MM.1S (cell line): ENCODE results near the gene SCAPER.

Source experiments
- EZH2 ChIP-seq: fragments of 300-600 bp; sonication (generic); optimal IDR thresholded peaks from 2 replicates; pipeline ENCODE3; 2017; ENCODE audit warnings: low read depth, mild to moderate bottlenecking, antibody characterized with exemption, low read length, mixed read lengths
- EZH2phosphoT487 ChIP-seq: fragments of 300-600 bp; sonication (generic); IDR thresholded peaks from 2 replicates; pipeline ENCODE4 v1.6.1; 2018; ENCODE audit warnings: antibody characterized with exemption, low read length
- TF ChIP-seq, protein P1 (sequence below): fragments of 300-600 bp; sonication (generic); IDR thresholded peaks from 2 replicates; pipeline ENCODE4 v1.5.1; 2016; ENCODE audit warnings: antibody characterized with exemption, low read length, mixed read lengths

DNA sequence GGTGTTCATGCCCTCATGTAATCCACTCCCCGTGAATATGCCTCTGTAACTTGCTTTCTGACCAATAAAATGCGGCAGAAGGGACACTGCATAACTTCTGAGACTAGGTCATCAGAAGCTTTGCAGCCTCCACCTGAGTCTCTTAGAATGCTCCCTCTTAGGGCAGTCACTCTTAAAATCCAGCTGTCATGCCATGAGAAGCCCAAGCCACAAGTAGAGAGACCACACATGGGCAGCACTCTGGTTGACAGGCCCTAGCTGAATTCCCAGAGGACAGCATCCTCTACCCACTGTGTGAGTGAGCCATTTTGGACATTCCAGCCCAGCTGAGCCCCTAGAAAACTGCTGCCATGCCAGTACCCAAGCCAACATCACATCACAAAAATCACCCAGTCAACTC is 41.4 kb downstream of the SCAPER start:
- TF ChIP-seq, protein P1, sequence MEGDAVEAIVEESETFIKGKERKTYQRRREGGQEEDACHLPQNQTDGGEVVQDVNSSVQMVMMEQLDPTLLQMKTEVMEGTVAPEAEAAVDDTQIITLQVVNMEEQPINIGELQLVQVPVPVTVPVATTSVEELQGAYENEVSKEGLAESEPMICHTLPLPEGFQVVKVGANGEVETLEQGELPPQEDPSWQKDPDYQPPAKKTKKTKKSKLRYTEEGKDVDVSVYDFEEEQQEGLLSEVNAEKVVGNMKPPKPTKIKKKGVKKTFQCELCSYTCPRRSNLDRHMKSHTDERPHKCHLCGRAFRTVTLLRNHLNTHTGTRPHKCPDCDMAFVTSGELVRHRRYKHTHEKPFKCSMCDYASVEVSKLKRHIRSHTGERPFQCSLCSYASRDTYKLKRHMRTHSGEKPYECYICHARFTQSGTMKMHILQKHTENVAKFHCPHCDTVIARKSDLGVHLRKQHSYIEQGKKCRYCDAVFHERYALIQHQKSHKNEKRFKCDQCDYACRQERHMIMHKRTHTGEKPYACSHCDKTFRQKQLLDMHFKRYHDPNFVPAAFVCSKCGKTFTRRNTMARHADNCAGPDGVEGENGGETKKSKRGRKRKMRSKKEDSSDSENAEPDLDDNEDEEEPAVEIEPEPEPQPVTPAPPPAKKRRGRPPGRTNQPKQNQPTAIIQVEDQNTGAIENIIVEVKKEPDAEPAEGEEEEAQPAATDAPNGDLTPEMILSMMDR: no peak
- TF ChIP-seq EZH2phosphoT487: no peak
- no peak for TF ChIP-seq EZH2
